ENCODE measurements around the gene GFOD1. TPM values are rescaled to one million over a fixed set of nuclear protein-coding genes. Genes with fewer than 3 reads are reported as not detected.

GFOD1 gene
- total RNA-seq, 1 donor from 2014 or later = 8.4 TPM

DNA sequence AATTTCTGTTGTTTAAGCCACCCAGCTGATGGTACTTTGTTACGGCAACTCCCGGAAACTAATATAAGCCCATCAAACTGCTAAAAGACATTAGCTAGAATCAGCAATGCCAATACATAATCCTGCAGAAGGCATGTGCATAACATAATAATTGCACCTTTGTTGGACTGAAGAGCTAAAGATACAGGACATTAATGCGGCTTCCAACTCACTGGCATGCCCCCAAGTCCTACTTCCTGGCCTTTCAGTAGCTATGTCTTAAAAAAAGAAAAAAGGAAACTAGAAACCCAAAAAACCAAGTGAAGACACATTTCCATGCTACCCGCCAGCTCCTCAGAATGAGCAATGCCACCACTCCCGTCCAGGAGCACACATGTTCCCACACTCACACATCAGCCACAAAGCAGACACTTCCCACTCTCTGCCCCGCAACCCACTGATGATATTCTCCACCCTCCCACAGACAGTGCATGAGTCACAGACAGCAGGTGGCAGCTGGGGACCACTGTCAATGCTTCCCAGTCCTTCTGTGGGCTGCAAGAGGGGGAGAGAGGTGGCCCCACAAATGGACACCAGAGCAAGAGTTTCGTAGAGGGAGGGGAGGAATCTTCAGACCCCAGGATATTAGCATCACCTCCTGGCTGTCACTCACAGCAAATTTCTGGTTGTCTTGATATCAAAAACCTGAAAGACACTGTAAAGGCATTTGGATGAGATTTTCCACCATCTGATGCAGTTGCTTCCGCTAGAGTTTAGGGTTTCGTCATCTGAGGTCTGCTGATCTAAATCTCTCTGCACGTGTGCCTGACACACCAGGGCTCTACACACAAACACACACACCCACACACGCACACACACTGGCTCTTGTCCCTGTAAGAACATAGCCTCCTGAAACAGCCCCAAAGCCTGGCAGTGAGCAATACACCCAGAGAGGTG is 32.8 kb downstream of the GFOD1 start:
- DNase-seq = peak; percentile 37
- H3K4me1 Mint-ChIP-seq = peaks cover 60% of the 10 kb centered on the region

DNA sequence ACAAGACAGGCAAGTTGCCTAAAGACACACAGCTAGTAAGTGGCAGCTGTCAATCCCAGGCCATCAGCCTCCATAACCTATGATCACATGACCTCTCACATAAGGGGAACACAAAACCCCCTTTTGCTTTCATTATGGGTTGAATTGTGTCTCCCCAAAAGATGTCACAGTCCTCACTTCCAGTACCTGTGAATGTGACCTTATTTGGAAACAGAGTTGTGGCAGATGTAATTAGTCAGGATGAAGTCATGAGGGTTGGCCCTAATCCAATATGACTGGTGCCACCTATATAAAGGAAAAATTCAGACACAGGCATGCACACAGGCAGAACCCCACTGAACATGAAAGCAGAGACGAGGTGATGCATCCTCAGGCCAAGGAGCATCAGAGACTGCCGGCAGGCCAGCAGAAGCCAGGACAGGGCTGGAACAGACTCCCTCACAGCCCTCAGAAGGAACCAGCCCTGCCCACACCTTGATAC is 33.6 kb downstream of the GFOD1 start:
- Mint-ChIP-seq H3K27me3 (no peaks in the 10 kb centered on the region), H3K27ac (peak overlapping the region; percentile 46), H3K4me1 (peaks cover 57% of the 10 kb centered on the region), H3K9me3 (no peaks in the 10 kb centered on the region), H3K36me3 (ENCODE audit: low read depth) (peaks cover 16% of the 10 kb centered on the region), H3K4me3 (no peak overlapping the region)
- intact Hi-C loops (cut with micrococcal nuclease) = loop anchor here (1.0 to 2.0 kb wide), 8 partner anchors 9 to 161 kb away; partner anchors contain the start of genes NOL7 and SIRT5
- TF ChIP-seq, protein P1, sequence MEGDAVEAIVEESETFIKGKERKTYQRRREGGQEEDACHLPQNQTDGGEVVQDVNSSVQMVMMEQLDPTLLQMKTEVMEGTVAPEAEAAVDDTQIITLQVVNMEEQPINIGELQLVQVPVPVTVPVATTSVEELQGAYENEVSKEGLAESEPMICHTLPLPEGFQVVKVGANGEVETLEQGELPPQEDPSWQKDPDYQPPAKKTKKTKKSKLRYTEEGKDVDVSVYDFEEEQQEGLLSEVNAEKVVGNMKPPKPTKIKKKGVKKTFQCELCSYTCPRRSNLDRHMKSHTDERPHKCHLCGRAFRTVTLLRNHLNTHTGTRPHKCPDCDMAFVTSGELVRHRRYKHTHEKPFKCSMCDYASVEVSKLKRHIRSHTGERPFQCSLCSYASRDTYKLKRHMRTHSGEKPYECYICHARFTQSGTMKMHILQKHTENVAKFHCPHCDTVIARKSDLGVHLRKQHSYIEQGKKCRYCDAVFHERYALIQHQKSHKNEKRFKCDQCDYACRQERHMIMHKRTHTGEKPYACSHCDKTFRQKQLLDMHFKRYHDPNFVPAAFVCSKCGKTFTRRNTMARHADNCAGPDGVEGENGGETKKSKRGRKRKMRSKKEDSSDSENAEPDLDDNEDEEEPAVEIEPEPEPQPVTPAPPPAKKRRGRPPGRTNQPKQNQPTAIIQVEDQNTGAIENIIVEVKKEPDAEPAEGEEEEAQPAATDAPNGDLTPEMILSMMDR (IDR thresholded peaks at IDR 0.05) = no peak
- ATAC-seq (ENCODE audit: low read depth) (no peak), DNase-seq (no peak)
- POLR2A ChIA-PET = interaction anchor here (0.7 to 1.3 kb wide), 5 partner anchors 25 to 161 kb away, joined by 3 to 9 read pairs (median 6); partner anchors contain the start of genes NOL7 and SIRT5
- CTCF ChIA-PET = interaction anchor here (0.7 to 5.7 kb wide), 12 partner anchors 14 to 583 kb away, joined by 3 to 25 read pairs (median 4); partner anchors contain the start of gene NOL7

More for the DNA sequence above, 32.8 kb downstream of the GFOD1 start:
- H3K27ac Mint-ChIP-seq = peak overlapping the region; percentile 85
- peaks cover 16% of the 10 kb centered on the region for H3K36me3 Mint-ChIP-seq (ENCODE audit: low read depth)
- no peaks in the 10 kb centered on the region for H3K9me3 Mint-ChIP-seq
- POLR2A ChIA-PET = interaction anchor here (0.7 to 1.4 kb wide), 6 partner anchors 26 to 160 kb away, joined by 3 to 9 read pairs (median 6); partner anchors contain the start of genes GFOD1, NOL7 and SIRT5
- no peaks in the 10 kb centered on the region for H3K27me3 Mint-ChIP-seq
- H3K4me3 Mint-ChIP-seq = peak overlapping the region; percentile 65
- peak; percentile 81 for ATAC-seq (ENCODE audit: low read depth)
- CTCF ChIA-PET = interaction anchor here (0.7 to 5.7 kb wide), 12 partner anchors 15 to 584 kb away, joined by 3 to 25 read pairs (median 4); partner anchors contain the start of gene NOL7
- TF ChIP-seq, protein P1 (IDR thresholded peaks at IDR 0.05) = no peak
- intact Hi-C loops (cut with micrococcal nuclease) = loop anchor here (1.0 to 2.0 kb wide), 10 partner anchors 9 to 161 kb away; partner anchors contain the start of genes NOL7 and SIRT5

DNA sequence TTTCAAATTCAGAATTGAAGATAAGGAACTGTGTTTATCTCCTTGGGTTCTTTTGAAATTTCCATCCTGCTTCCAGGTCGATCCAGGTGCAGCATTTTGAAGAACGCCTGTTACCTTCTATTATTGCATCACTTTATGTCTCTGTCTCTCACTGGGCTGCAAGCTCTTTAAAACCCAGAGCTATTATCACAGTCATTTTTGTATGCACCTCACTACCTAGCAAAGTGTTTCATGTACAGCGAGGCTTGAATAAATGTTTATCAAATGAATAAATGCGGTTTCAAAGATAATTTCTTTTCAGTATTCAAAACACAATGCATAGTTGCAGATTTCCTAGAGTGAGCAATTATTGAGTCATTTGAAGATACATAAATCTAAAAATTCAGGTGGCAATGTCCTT is 34.2 kb downstream of the GFOD1 start:
- Mint-ChIP-seq H3K36me3 (ENCODE audit: low read depth) (peaks cover 16% of the 10 kb centered on the region), H3K27me3 (no peaks in the 10 kb centered on the region), H3K9me3 (no peaks in the 10 kb centered on the region), H3K4me1 (peaks cover 57% of the 10 kb centered on the region), H3K27ac (no peak overlapping the region), H3K4me3 (no peak overlapping the region)
- POLR2A ChIA-PET = no interaction called here
- DNase-seq (no peak), ATAC-seq (ENCODE audit: low read depth) (no peak)
- TF ChIP-seq, protein P1 (IDR thresholded peaks at IDR 0.05) = no peak
- intact Hi-C loops (cut with micrococcal nuclease) = no loop called here
- CTCF ChIA-PET = interaction anchor here (1.2 to 5.7 kb wide), 3 partner anchors 70 to 172 kb away, joined by 3 to 25 read pairs (median 5); no protein-coding TSS in a partner anchor

DNA sequence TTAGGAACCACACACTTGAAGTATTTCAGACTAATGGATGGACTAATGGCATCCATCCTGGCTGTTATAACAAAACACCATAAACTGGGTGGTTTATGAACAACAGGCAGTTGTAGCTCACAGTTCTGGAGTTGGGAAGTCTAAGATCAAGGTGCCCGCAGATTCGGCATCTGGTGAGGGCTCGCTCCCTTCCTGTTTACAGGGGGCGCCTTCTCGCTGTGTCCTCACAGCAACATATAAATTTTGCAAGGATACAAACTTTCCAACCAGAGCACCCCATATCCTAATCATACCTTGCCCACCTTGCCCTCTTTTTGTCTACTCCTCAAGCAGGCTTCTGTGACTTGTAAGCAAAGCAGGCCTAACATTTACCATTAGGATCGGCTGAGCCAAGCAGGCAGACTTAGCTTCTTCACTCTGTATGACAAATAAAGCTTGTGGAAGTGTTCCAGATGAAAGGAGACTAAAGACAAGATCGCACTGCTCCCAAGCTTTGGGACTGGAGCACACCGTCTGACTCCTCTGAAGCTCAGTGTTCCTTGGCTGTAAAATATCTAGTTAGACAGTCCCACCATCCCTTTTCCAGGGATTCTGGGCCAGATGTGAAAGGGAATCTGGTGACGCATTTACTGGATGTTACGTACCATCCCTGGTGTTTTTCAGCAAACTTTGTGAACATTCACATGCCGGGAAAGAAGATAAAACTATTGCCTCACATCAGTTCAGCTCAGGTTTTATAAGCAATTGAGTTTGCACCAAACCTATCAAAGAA is 34.9 kb downstream of the GFOD1 start:
- Mint-ChIP-seq H3K27me3 (no peaks in the 10 kb centered on the region), H3K36me3 (ENCODE audit: low read depth) (peaks cover 16% of the 10 kb centered on the region), H3K4me3 (no peak overlapping the region), H3K27ac (no peak overlapping the region), H3K9me3 (no peaks in the 10 kb centered on the region), H3K4me1 (peaks cover 59% of the 10 kb centered on the region)
- POLR2A ChIA-PET = no interaction called here
- CTCF ChIA-PET = interaction anchor here (2.3 to 5.7 kb wide), 2 partner anchors 69 to 85 kb away, joined by 5 to 25 read pairs; no protein-coding TSS in a partner anchor
- TF ChIP-seq, protein P1 (IDR thresholded peaks at IDR 0.05) = no peak
- intact Hi-C loops (cut with micrococcal nuclease) = no loop called here
- ATAC-seq (ENCODE audit: low read depth) (no peak), DNase-seq (no peak)
